Measurements from ENCODE around the gene LCE1F.
A peak's percentile ranks its signal among the peaks of the same experiment; 100 is the strongest.

The LCE1F gene

GRCh38 chr1:152776361-152776760 is 1.4 kb downstream of the LCE1F start:
- DNase-seq (ENCODE audit: low spot score), result no peak

GRCh38 chr1:152777510-152778137 is 2.7 kb downstream of the LCE1F start:
- DNase-seq (ENCODE audit: low spot score), result peak; percentile 51

- no peak for DNase-seq (ENCODE audit: low spot score)
These were observed 8.2 kb downstream of the LCE1F start for GRCh38 chr1:152783095-152783494.

- DNase-seq (ENCODE audit: low spot score), result no peak
These were observed 11.1 kb downstream of the LCE1F start, which contains the start of gene LCE1E for GRCh38 chr1:152786077-152786476. TSS of gene LCE1E (plus strand) at chr1:152786257. CDS start at chr1:152787300, 1,043 bp downstream.

GRCh38 chr1:152795686-152796085 is 20.7 kb downstream of the LCE1F start:
- no peak for DNase-seq (ENCODE audit: low spot score)

GRCh38 chr1:152796421-152796820 is 21.5 kb downstream of the LCE1F start, which contains the start of gene LCE1D:
TSS of gene LCE1D (plus strand) at chr1:152796721. CDS start at chr1:152797795, 1,074 bp downstream.
- DNase-seq (ENCODE audit: low spot score), result no peak

GRCh38 chr1:152801333-152801732 is 26.4 kb downstream of the LCE1F start:
- DNase-seq (ENCODE audit: low spot score), result no peak

GRCh38 chr1:152806576-152806975 is 31.6 kb downstream of the LCE1F start, which contains the start of gene LCE1C:
TSS of gene LCE1C (minus strand) at chr1:152806651. CDS start at chr1:152805478, 1,173 bp downstream.
- no peak for DNase-seq (ENCODE audit: low spot score)

- DNase-seq (ENCODE audit: low spot score), result no peak
These were observed 36.1 kb downstream of the LCE1F start for GRCh38 chr1:152811050-152811449.

- DNase-seq (ENCODE audit: low spot score), result no peak
These were observed 36.7 kb downstream of the LCE1F start, which contains the start of gene LCE1B for GRCh38 chr1:152811671-152812070. TSS of gene LCE1B (plus strand) at chr1:152811971. CDS start at chr1:152812447, 476 bp downstream.

GRCh38 chr1:152817309-152817708 is 42.4 kb downstream of the LCE1F start:
- no peak for DNase-seq (ENCODE audit: low spot score)

GRCh38 chr1:152823294-152823693 is 48.4 kb downstream of the LCE1F start:
- DNase-seq (ENCODE audit: low spot score), result peak; percentile 70

GRCh38 chr1:152824964-152825363 is 50.0 kb downstream of the LCE1F start:
- no peak for DNase-seq (ENCODE audit: low spot score)

All from NAMALWA (cell line).